Body of pancreas (tissue), 4 donors: ENCODE results near the gene CYP4F2. TPM values are rescaled to one million over a fixed set of nuclear protein-coding genes. Genes with fewer than 3 reads are reported as not detected.
"Not testable (repeated sequence)": the region's sequence is repeated elsewhere in the genome, so short reads cannot be mapped to it uniquely, and the experiment has no call there.

Experiments used
- ATAC-seq: fragments of 150-250 bp; one replicate; pipeline ENCODE4 v1.9.1; 2016
- DNase-seq, 4 donors: peaks; one replicate each; pipeline ENCODE4 v3.0.0-alpha.2; 2019
- H3K27ac ChIP-seq, 4 donors: fragments of 200-600 bp; sonication (generic); 1 replicate in 3 of 4; 2 replicates in 1 of 4; pipeline versions ENCODE4 v1.5.1 to v1.6.1; 2016 to 2019; ENCODE audit warnings: mild to moderate bottlenecking in 1 of 4, mixed read lengths in 1 of 4, moderate library complexity in 1 of 4
- H3K27me3 ChIP-seq, 2 donors: fragments of 200-600 bp; sonication (generic); one replicate each; pipeline ENCODE4 v1.6.0; 2016; ENCODE audit warnings: mild to moderate bottlenecking in 1 of 2
- H3K36me3 ChIP-seq, 2 donors: fragments of 200-600 bp; sonication (generic); replicated peaks in 1 of 2; 2 replicates each; pipeline ENCODE4 v1.5.1; 2016; ENCODE audit warnings: low read depth in 2 of 2; ENCODE audit not compliant: insufficient read depth in 1 of 2
- H3K4me1 ChIP-seq: fragments of 200-600 bp; sonication (generic); one replicate; pipeline ENCODE4 v1.6.0; 2016
- H3K4me3 ChIP-seq, 2 donors: fragments of 200-600 bp; sonication (generic); 1 replicate in 1 of 2; 2 replicates in 1 of 2; pipeline ENCODE4 v1.5.1; 2016 to 2019
- H3K9me3 ChIP-seq, 3 donors: fragments of 200-600 bp; sonication (generic); 1 replicate in 2 of 3; 2 replicates in 1 of 3; pipeline ENCODE4 v1.5.1; 2016
- CTCF ChIP-seq, 7 experiments: fragments of 450-650 bp in 4 of 7; fragments of 200-600 bp in 3 of 7; sonication (generic) in 3 of 7; IDR thresholded peaks; one replicate each; pipeline ENCODE4 v1.5.1; 2016 to 2019; ENCODE audit warnings: antibody characterized with exemption in 7 of 7
- POLR2A ChIP-seq, 3 donors: fragments of 450-650 bp; IDR thresholded peaks; one replicate each; pipeline ENCODE4 v1.6.1; 2016; ENCODE audit warnings: antibody characterized with exemption in 3 of 3, mild to moderate bottlenecking in 2 of 3
- WGBS, 2 donors: methylation state at CpG; one replicate each; pipeline ENCODE4 v1.1.5; 2017; 5-methylcytosine and 5-hydroxymethylcytosine counted together
- intact Hi-C: fragments of 100-400 bp; cut with DNase I; formaldehyde crosslinking; loops from one replicate; pipeline ENCODE4 v1.15.1; 2023
- total RNA-seq, 2 donors: library from RNA; depleted of rRNA; stranded (reverse); fragments of >200 nt; gene quantifications; one replicate each; pipeline ENCODE4 v1.1.0, GENCODE V29; 2016

The CYP4F2 gene
- total RNA-seq, 2 donors from 2014 or later: not detected

- no peak for DNase-seq
These were observed 4.4 kb upstream of the CYP4F2 start for GRCh38 chr19:15902254-15902653.

GRCh38 chr19:15900504-15900903, 2.6 kb upstream of the CYP4F2 start:
- no peaks in the 10 kb centered on the region for H3K4me1 ChIP-seq
- no peak overlapping the region for H3K27ac ChIP-seq
- intact Hi-C loops: no loop called here
- WGBS, 2 donors: 65 to 71% methylated on average over 11 of the region's 11 CpGs
- peaks cover 0 to 3% of the 10 kb centered on the region in 2 donors for H3K27me3 ChIP-seq
- no peaks in the 10 kb centered on the region for H3K9me3 ChIP-seq
- no peak overlapping the region for H3K4me3 ChIP-seq
- no peak for ATAC-seq
- H3K36me3 ChIP-seq: no peaks in the 10 kb centered on the region
- no peak for TF ChIP-seq POLR2A (IDR thresholded peaks at IDR 0.05)
- no peak for TF ChIP-seq CTCF (IDR thresholded peaks at IDR 0.05)
- no peak for DNase-seq

More at GRCh38 chr19:15902254-15902653, 4.4 kb upstream of the CYP4F2 start:
- 74 to 82% methylated on average over 10 to 11 of the region's 11 CpGs for WGBS, 2 donors
- no peak for ATAC-seq
- Histone ChIP-seq H3K4me3 (no peak overlapping the region), H3K27me3 (peaks cover 0 to 3% of the 10 kb centered on the region in 2 donors), H3K9me3 (no peaks in the 10 kb centered on the region), H3K27ac (no peak overlapping the region), H3K4me1 (no peaks in the 10 kb centered on the region), H3K36me3 (no peaks in the 10 kb centered on the region)
- TF ChIP-seq POLR2A (IDR thresholded peaks at IDR 0.05) (no peak), CTCF (IDR thresholded peaks at IDR 0.05) (no peak)
- intact Hi-C loops: no loop called here

- H3K4me3 ChIP-seq, H3K27ac ChIP-seq, H3K27me3 ChIP-seq, intact Hi-C loops, H3K4me1 ChIP-seq, H3K9me3 ChIP-seq, ATAC-seq, H3K36me3 ChIP-seq: not testable (repeated sequence)
- peak in 1 of 4 donors; percentile 13 for DNase-seq
- 21 to 22% methylated on average over 6 to 15 of the region's 15 CpGs for WGBS, 2 donors
- peak in 1 of 3 donors; percentile 31 for TF ChIP-seq POLR2A (IDR thresholded peaks at IDR 0.05)
These were observed 2.2 kb upstream of the CYP4F2 start for GRCh38 chr19:15900032-15900431.

GRCh38 chr19:15899561-15899960, 1.7 kb upstream of the CYP4F2 start:
- intact Hi-C loops, H3K4me3 ChIP-seq: not testable (repeated sequence)
- WGBS, 2 donors: 17 to 20% methylated on average over 14 to 30 of the region's 30 CpGs

GRCh38 chr19:15897026-15897737, 692 bp downstream of the CYP4F2 start:
- H3K27ac ChIP-seq: no peak overlapping the region
- 87 to 88% methylated on average over 15 to 16 of the region's 16 CpGs for WGBS, 2 donors
- DNase-seq (no peak), ATAC-seq (no peak)
- intact Hi-C loops: no loop called here
- TF ChIP-seq CTCF (IDR thresholded peaks at IDR 0.05): no peak
- no peak for TF ChIP-seq POLR2A (IDR thresholded peaks at IDR 0.05)
- no peaks in the 10 kb centered on the region for H3K9me3 ChIP-seq
- peaks cover 0 to 3% of the 10 kb centered on the region in 2 donors for H3K27me3 ChIP-seq
- no peaks in the 10 kb centered on the region for H3K4me1 ChIP-seq
- H3K4me3 ChIP-seq: no peak overlapping the region
- H3K36me3 ChIP-seq: no peaks in the 10 kb centered on the region

More at GRCh38 chr19:15899561-15899960, 1.7 kb upstream of the CYP4F2 start:
- not testable (repeated sequence) for DNase-seq, H3K36me3 ChIP-seq, H3K9me3 ChIP-seq, H3K27me3 ChIP-seq, ATAC-seq, H3K27ac ChIP-seq, H3K4me1 ChIP-seq
